ENCODE measurements around the gene CYP2W1. TPM values are rescaled to one million over a fixed set of nuclear protein-coding genes. Genes with fewer than 3 reads are reported as not detected.

CYP2W1 gene
- total RNA-seq, 1 donor from 2014 or later: not detected

DNA sequence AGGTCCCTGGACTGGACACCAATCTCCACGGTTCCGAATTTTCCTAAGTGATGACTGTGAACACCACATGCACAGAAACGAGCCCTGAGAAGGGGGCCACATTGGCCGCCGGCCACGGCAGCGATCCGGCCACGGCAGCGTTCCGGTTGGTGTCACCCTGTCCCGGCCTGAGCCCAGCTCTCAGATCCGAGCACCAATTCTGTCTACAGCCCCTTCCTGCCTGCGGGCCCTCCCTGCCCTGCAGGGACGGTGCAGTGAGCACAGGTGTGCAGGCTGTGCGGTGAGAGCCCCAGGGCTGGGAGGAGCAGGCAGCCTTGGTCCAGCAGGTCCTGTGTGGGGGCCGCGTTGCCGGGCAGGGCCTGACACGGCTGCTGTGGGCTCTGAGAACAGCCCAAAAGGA lies 31.7 kb downstream of the CYP2W1 start:
- DNase-seq (ENCODE audit: low read depth): no peak

- peak; percentile 70 for DNase-seq (ENCODE audit: low read depth)
These were observed 32.5 kb downstream of the CYP2W1 start for GRCh38 chr7:1015196-1016121.

- no peak for DNase-seq (ENCODE audit: low read depth)
These were observed 33.9 kb downstream of the CYP2W1 start for GRCh38 chr7:1016577-1017531.

- DNase-seq (ENCODE audit: low read depth): no peak
These were observed 34.8 kb downstream of the CYP2W1 start for GRCh38 chr7:1017586-1018333.

- DNase-seq (ENCODE audit: low read depth): no peak
These were observed 35.3 kb downstream of the CYP2W1 start for GRCh38 chr7:1018334-1018695.

- no peak for DNase-seq (ENCODE audit: low read depth)
These were observed 36.3 kb downstream of the CYP2W1 start for GRCh38 chr7:1019255-1019785.

DNA sequence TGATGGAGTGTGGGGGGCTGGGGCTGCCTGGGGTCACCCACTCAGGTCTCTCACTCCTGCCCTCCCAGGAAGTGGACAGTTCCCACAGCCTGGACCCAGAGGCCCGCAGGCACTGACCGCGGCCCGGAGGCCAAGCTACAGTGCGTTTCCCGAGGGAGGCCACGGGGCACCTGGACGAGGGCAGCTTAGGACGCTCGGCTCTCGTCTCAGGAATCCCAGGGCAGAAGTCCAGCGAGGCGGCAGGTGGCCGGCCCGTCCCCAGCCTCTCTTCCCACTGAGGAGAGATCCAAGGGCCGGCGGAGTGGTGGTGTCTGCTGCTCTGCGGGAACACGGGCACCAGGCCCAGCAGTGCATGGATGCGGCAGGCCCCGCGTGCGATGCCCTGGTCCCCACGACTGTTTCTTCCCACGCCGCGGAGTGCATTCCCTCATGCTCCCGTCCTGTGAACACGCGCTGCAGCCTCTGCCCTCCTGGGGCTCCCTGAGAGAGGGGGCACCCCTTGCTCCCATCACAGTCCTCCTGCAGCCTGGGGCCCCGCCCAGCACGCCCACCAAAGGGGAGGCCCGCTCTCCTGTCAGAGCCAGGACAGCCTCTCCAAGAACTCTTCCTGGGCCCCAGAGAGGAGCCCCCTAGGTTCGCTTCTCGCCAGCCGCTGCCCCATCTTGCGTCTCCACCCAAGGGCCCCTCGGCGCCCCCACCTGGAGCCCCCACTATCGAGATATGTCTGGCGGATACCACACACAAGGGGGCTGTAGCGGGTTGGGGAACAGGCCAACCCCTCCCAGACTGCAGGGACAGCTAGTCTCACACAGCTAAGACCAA lies 37.0 kb downstream of the CYP2W1 start:
- DNase-seq (ENCODE audit: low read depth): peak; percentile 32

DNA sequence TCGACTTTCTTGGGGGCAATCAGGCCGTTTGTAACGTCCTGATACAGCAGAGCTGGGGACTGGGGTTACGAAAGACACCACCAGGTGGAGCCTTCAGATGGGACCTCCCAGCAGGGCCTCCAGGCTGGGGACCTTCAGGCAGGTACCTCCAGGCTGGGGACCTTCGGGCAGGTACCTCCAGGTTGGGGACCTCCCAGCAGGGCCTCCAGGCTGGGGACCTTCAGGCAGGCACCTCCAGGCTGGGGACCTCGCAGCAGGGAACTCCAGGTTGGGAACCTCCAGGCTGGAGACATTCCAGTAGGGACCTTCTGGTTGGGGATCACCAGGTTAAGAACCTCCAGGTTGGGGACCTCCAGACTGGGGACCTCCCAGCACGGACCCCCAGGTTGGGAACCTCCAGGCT lies 37.9 kb downstream of the CYP2W1 start:
- no peak for DNase-seq (ENCODE audit: low read depth)

GRCh38 chr7:1021366-1021765 lies 38.4 kb downstream of the CYP2W1 start:
- peak; percentile 46 for DNase-seq (ENCODE audit: low read depth)

- DNase-seq (ENCODE audit: low read depth): no peak
These were observed 39.0 kb downstream of the CYP2W1 start for GRCh38 chr7:1021931-1022330.

- DNase-seq (ENCODE audit: low read depth): no peak
These were observed 39.4 kb downstream of the CYP2W1 start for GRCh38 chr7:1022356-1022755.

- no peak for DNase-seq (ENCODE audit: low read depth)
These were observed 40.0 kb downstream of the CYP2W1 start for GRCh38 chr7:1022801-1023465.

DNA sequence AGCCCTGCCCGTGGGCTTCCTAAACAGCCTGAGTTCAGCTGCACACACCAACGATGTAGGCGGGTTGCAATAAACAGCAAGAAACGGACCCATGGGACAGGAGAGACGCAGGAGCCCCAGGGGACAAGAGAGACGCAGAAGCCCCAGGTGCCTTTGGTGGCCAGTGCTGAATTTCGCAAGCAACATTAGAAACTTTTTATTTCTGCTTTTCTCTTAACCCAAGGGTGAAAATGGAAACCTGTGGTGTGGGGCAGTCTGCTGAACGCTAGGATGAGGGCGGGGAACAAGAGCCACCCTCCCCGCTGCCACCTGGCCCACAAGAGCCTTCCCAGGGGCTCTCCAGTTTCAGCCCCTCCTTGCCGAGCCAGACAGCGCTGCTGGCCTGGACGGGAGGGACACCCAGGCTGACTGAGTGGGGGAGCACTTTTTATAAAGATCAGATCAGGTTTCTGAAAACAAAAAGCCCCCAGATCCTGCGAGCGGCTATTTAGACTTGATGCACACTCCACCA lies 41.4 kb downstream of the CYP2W1 start:
- DNase-seq (ENCODE audit: low read depth): no peak

DNA sequence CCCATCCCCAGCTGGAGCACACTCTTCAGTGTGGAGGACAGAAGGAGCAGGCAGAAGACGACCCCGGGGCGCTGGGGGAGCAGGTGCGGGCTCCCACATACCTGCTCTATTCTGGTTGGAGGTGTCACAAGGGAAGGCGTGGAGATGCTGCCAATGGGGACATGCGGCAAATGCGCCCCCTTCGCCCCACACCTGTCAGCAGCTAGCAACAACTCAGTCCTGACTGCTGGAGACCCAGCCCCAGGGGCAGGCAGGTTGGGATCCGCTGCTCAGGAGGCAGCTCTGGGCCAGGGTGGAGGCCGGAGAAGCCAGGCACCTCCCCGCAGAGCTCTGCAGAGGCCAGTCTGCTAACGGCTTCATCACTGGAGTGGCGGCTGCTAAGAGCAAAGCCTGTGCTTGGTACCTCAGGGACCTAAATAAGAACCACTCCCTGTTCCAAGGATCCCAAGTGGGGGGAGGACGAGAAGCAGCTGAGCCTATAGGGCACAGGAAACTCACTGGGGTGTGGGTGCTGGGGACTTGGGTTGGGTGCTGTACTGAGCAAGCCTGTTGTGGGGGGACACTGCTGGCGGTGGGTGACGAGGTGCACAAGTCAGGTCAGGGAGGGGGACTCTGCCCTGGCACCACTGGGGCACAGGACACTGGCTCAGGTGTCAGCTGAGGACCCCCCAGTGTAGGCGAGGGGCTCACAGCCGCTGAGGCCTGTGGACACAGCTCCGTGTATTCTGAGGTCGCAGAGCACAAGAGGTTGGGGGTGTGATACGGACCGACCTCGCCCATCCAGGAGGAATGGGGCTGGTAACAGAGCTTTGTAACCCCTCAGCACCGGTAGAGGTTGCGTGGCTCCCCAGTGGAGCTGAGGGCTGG lies 42.1 kb downstream of the CYP2W1 start:
- DNase-seq (ENCODE audit: low read depth): no peak

DNA sequence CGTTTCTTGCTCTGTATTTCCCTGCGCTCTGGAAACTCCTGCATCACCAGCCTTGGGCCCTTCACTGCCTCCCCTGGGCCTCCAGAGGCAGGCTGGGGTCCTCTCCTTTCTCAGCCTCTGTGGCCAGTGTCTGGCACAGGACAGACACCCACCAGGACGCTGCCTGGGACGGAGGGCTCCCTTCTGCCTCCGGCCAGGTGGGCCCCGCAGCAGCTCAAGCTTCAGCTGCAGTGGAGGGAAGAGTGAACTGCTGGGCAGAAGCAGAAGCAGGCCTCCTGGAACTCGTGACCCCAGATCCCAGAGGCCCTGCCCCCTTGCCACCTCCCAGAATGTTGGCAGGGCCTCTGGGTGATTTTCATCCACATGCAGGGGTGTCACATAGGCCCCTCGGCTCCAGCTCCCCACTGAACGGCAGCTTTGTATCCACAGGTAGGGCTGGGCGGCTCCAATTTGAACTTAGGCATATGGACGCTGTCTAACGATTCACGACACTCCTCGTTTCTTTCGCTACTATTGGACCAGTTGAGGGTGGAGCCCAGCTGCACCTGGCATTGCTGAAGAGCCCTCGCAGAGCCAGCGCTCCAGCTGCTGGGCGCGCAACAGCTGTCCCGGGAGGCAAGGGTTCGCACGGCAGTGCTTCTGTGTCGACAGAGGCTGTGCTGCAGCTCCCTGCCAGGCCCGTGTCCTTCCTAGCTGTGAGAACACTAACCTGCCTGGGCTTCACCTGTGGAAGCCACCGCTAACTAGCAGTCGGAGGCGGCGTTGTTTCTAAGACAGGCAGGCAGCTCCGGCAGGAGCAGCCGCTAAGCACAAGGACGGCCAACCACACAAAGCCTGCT lies 43.0 kb downstream of the CYP2W1 start:
- no peak for DNase-seq (ENCODE audit: low read depth)

DNA sequence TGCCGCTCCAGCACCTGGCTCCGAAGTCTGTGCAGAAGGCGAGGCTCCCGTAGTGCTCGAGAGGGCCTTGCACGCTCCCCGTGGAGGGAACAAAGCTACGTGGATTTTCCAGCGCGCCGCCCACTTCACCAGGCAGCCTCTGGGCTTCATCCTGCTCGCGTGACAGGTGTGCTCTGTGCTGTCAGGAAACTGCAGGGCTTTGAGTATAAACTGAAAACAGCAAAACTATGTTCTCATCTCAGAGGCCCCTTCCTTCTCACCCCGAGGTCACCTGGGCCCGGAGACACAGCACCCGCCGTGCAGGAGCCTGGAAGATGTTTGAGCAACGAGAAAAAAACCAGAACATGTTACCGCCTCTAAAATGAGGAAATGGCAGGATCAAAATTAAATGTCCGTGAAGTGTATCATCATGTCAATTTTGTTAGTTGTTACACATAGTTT lies 43.8 kb downstream of the CYP2W1 start:
- DNase-seq (ENCODE audit: low read depth): no peak

Data from myocyte (in vitro differentiated cells).